Gastroesophageal sphincter (tissue), 3 donors: ENCODE data around the gene MAPK11.

ENCODE experiments used
- CTCF ChIP-seq, 4 experiments: fragments of 200-600 bp in 2 of 4; fragments of 450-650 bp in 2 of 4; sonication (generic) in 1 of 4; IDR thresholded peaks; one replicate each; pipeline ENCODE4 v1.5.1; 2017 to 2019; ENCODE audit warnings: antibody characterized with exemption in 4 of 4, mild to moderate bottlenecking in 2 of 4, moderate library complexity in 2 of 4
- POLR2AphosphoS5 ChIP-seq: sonication (generic); formaldehyde crosslinking; IDR thresholded peaks from one replicate; pipeline ENCODE4 v1.6.1; 2017; ENCODE audit warnings: antibody characterized with exemption

GRCh38 chr22:50247748-50248147 lies 22.4 kb downstream of the MAPK11 start:
- TF ChIP-seq POLR2AphosphoS5, result no peak
- TF ChIP-seq CTCF (IDR thresholded peaks at IDR 0.05), result no peak
